Activated naive CD8-positive, alpha-beta T cell treated with anti-CD3 and anti-CD28 coated beads, Interleukin-2, amount 50 U/mL, for 24 hours (primary cell): ENCODE measurements around the gene FAXDC2.
"Not testable (repeated sequence)": the region's sequence is repeated elsewhere in the genome, so short reads cannot be mapped to it uniquely, and the experiment has no call there.

Experiments used
- ATAC-seq: fragments of 150-1000 bp; cut with Tn5 transposase; one replicate; pipeline ENCODE4 v1.10.0; 2021
- DNase-seq: peaks from one replicate; pipeline ENCODE4 v3.0.0; 2021
- H3K27ac Mint-ChIP-seq: one replicate; pipeline ENCODE4 v1.8.0; 2021; ENCODE audit warnings: mild to moderate bottlenecking, mixed read lengths
- H3K27me3 Mint-ChIP-seq: one replicate; pipeline ENCODE4 v1.8.0; 2021; ENCODE audit warnings: mixed read lengths
- H3K36me3 Mint-ChIP-seq: one replicate; pipeline ENCODE4 v1.8.0; 2021; ENCODE audit warnings: low read depth, mixed read lengths
- H3K4me1 Mint-ChIP-seq: one replicate; pipeline ENCODE4 v1.8.0; 2021; ENCODE audit warnings: mixed read lengths
- H3K4me3 Mint-ChIP-seq: one replicate; pipeline ENCODE4 v1.8.0; 2021; ENCODE audit warnings: mild to moderate bottlenecking, moderate library complexity, mixed read lengths
- H3K9me3 Mint-ChIP-seq: one replicate; pipeline ENCODE4 v1.8.0; 2021; ENCODE audit warnings: mixed read lengths

FAXDC2 gene

GRCh38 chr5:154849791-154850201 lies 607 bp downstream of the FAXDC2 start:
- Mint-ChIP-seq H3K27me3 (no peaks in the 10 kb centered on the region), H3K4me1 (peaks cover 12% of the 10 kb centered on the region), H3K4me3 (no peak overlapping the region), H3K9me3 (no peaks in the 10 kb centered on the region), H3K36me3 (no peaks in the 10 kb centered on the region), H3K27ac (no peak overlapping the region)
- DNase-seq (no peak), ATAC-seq (peak; percentile 65)

GRCh38 chr5:154849264-154849785 lies 1.1 kb downstream of the FAXDC2 start:
- Mint-ChIP-seq H3K4me3 (no peak overlapping the region), H3K9me3 (no peaks in the 10 kb centered on the region), H3K4me1 (peaks cover 12% of the 10 kb centered on the region), H3K27me3 (no peaks in the 10 kb centered on the region), H3K36me3 (no peaks in the 10 kb centered on the region), H3K27ac (no peak overlapping the region)
- ATAC-seq (no peak), DNase-seq (no peak)

GRCh38 chr5:154844809-154845208 lies 5.6 kb downstream of the FAXDC2 start:
- ATAC-seq (no peak), DNase-seq (no peak)
- H3K4me3 Mint-ChIP-seq, result no peak overlapping the region

GRCh38 chr5:154842689-154843530 lies 7.5 kb downstream of the FAXDC2 start:
- H3K4me3 Mint-ChIP-seq, result no peak overlapping the region
- DNase-seq, result no peak
- H3K36me3 Mint-ChIP-seq, result no peaks in the 10 kb centered on the region
- H3K9me3 Mint-ChIP-seq, result no peaks in the 10 kb centered on the region
- no peak for ATAC-seq
- no peaks in the 10 kb centered on the region for H3K27me3 Mint-ChIP-seq
- H3K27ac Mint-ChIP-seq, result no peak overlapping the region
- no peaks in the 10 kb centered on the region for H3K4me1 Mint-ChIP-seq

More at GRCh38 chr5:154844809-154845208, 5.6 kb downstream of the FAXDC2 start:
- no peaks in the 10 kb centered on the region for H3K27me3 Mint-ChIP-seq
- H3K4me1 Mint-ChIP-seq, result peaks cover 4% of the 10 kb centered on the region
- no peaks in the 10 kb centered on the region for H3K9me3 Mint-ChIP-seq
- H3K27ac Mint-ChIP-seq, result no peak overlapping the region
- no peaks in the 10 kb centered on the region for H3K36me3 Mint-ChIP-seq

GRCh38 chr5:154841273-154841661 lies 9.1 kb downstream of the FAXDC2 start:
- H3K27me3 Mint-ChIP-seq, result no peaks in the 10 kb centered on the region

GRCh38 chr5:154840435-154841272 lies 9.7 kb downstream of the FAXDC2 start:
- no peak for DNase-seq
- H3K4me1 Mint-ChIP-seq, result no peaks in the 10 kb centered on the region
- no peak overlapping the region for H3K27ac Mint-ChIP-seq

More at GRCh38 chr5:154841273-154841661, 9.1 kb downstream of the FAXDC2 start:
- ATAC-seq (no peak), DNase-seq (no peak)
- no peak overlapping the region for H3K4me3 Mint-ChIP-seq
- no peaks in the 10 kb centered on the region for H3K9me3 Mint-ChIP-seq
- H3K36me3 Mint-ChIP-seq, result no peaks in the 10 kb centered on the region
- H3K27ac Mint-ChIP-seq, result no peak overlapping the region
- no peaks in the 10 kb centered on the region for H3K4me1 Mint-ChIP-seq

GRCh38 chr5:154837009-154837901 lies 13.1 kb downstream of the FAXDC2 start:
- H3K9me3 Mint-ChIP-seq, result no peaks in the 10 kb centered on the region
- H3K27ac Mint-ChIP-seq, result no peak overlapping the region

More at GRCh38 chr5:154840435-154841272, 9.7 kb downstream of the FAXDC2 start:
- H3K27me3 Mint-ChIP-seq, result no peaks in the 10 kb centered on the region
- H3K9me3 Mint-ChIP-seq, result no peaks in the 10 kb centered on the region
- no peak overlapping the region for H3K4me3 Mint-ChIP-seq
- no peak for ATAC-seq
- no peaks in the 10 kb centered on the region for H3K36me3 Mint-ChIP-seq

GRCh38 chr5:154836225-154836624 lies 14.2 kb downstream of the FAXDC2 start:
- H3K9me3 Mint-ChIP-seq, result no peaks in the 10 kb centered on the region
- DNase-seq (no peak), ATAC-seq (no peak)
- no peaks in the 10 kb centered on the region for H3K4me1 Mint-ChIP-seq
- no peak overlapping the region for H3K27ac Mint-ChIP-seq
- H3K27me3 Mint-ChIP-seq, result no peaks in the 10 kb centered on the region
- H3K36me3 Mint-ChIP-seq, result peaks cover 7% of the 10 kb centered on the region
- no peak overlapping the region for H3K4me3 Mint-ChIP-seq

More at GRCh38 chr5:154837009-154837901, 13.1 kb downstream of the FAXDC2 start:
- Mint-ChIP-seq H3K4me3 (no peak overlapping the region), H3K36me3 (peaks cover 2% of the 10 kb centered on the region), H3K27me3 (no peaks in the 10 kb centered on the region), H3K4me1 (no peaks in the 10 kb centered on the region)
- ATAC-seq (no peak), DNase-seq (no peak)

- H3K4me1 Mint-ChIP-seq, DNase-seq, H3K27me3 Mint-ChIP-seq, H3K36me3 Mint-ChIP-seq, H3K4me3 Mint-ChIP-seq, H3K27ac Mint-ChIP-seq, H3K9me3 Mint-ChIP-seq, ATAC-seq: not testable (repeated sequence)
These were observed 14.7 kb downstream of the FAXDC2 start for GRCh38 chr5:154835701-154836052.

GRCh38 chr5:154834053-154834452 lies 16.4 kb downstream of the FAXDC2 start:
- Mint-ChIP-seq H3K4me3 (no peak overlapping the region), H3K4me1 (peaks cover 13% of the 10 kb centered on the region), H3K9me3 (no peaks in the 10 kb centered on the region), H3K36me3 (peaks cover 22% of the 10 kb centered on the region), H3K27ac (no peak overlapping the region), H3K27me3 (no peaks in the 10 kb centered on the region)
- DNase-seq (no peak), ATAC-seq (no peak)

- H3K27me3 Mint-ChIP-seq, H3K27ac Mint-ChIP-seq, ATAC-seq, H3K4me3 Mint-ChIP-seq, DNase-seq, H3K9me3 Mint-ChIP-seq: not testable (repeated sequence)
- H3K4me1 Mint-ChIP-seq, result peaks cover 25% of the 10 kb centered on the region
- peaks cover 28% of the 10 kb centered on the region for H3K36me3 Mint-ChIP-seq
These were observed 17.6 kb downstream of the FAXDC2 start for GRCh38 chr5:154832804-154833203.

GRCh38 chr5:154831451-154831850 lies 19.0 kb downstream of the FAXDC2 start:
- no peak for ATAC-seq
- Mint-ChIP-seq H3K27me3 (no peaks in the 10 kb centered on the region), H3K27ac (no peak overlapping the region), H3K4me3 (no peak overlapping the region), H3K4me1 (peaks cover 30% of the 10 kb centered on the region), H3K36me3 (peaks cover 29% of the 10 kb centered on the region), H3K9me3 (no peaks in the 10 kb centered on the region)
- no peak for DNase-seq

- DNase-seq, result no peak
- no peaks in the 10 kb centered on the region for H3K27me3 Mint-ChIP-seq
These were observed 19.8 kb downstream of the FAXDC2 start for GRCh38 chr5:154830596-154830995.

GRCh38 chr5:154830219-154830595 lies 20.2 kb downstream of the FAXDC2 start:
- Mint-ChIP-seq H3K4me1 (peaks cover 31% of the 10 kb centered on the region), H3K27me3 (no peaks in the 10 kb centered on the region), H3K9me3 (no peaks in the 10 kb centered on the region), H3K4me3 (no peak overlapping the region), H3K36me3 (peaks cover 34% of the 10 kb centered on the region), H3K27ac (peak overlapping the region; percentile 53)
- DNase-seq (no peak), ATAC-seq (no peak)

More at GRCh38 chr5:154830596-154830995, 19.8 kb downstream of the FAXDC2 start:
- ATAC-seq, result no peak
- Mint-ChIP-seq H3K27ac (no peak overlapping the region), H3K4me3 (no peak overlapping the region), H3K9me3 (no peaks in the 10 kb centered on the region), H3K36me3 (peaks cover 34% of the 10 kb centered on the region), H3K4me1 (peaks cover 31% of the 10 kb centered on the region)
